K562 (cell line): ENCODE measurements around the gene SMIM10. TPM values are rescaled to one million over a fixed set of nuclear protein-coding genes. Genes with fewer than 3 reads are reported as not detected.

Experiments
- CBFB ChIP-seq: sonication (generic); formaldehyde crosslinking; IDR thresholded peaks from 2 replicates; pipeline ENCODE4 v1.4.0; 2020; ENCODE audit warnings: mild to moderate bottlenecking, missing genetic modification reagents
- ELF4 ChIP-seq: fragments of 450-650 bp; formaldehyde crosslinking; IDR thresholded peaks from 2 replicates; pipeline ENCODE4 v1.4.0; 2022; ENCODE audit warnings: missing genetic modification characterization
- HMGN3 ChIP-seq: IDR thresholded peaks from 2 replicates; pipeline ENCODE4 v1.6.1; 2011; ENCODE audit warnings: borderline replicate concordance, low read depth, mild to moderate bottlenecking, mixed read lengths, low read length; ENCODE audit not compliant: insufficient read length; ENCODE audit errors: extremely low read depth
- NEUROD1 ChIP-seq: fragments of 150-350 bp; IDR thresholded peaks from 2 replicates; pipeline ENCODE4 v1.6.1; 2014; ENCODE audit warnings: borderline replicate concordance, low read length, low read depth; ENCODE audit not compliant: partially characterized antibody
- POLR2AphosphoS5 ChIP-seq: IDR thresholded peaks from 2 replicates; pipeline ENCODE4 v1.6.1; 2011; ENCODE audit warnings: mild to moderate bottlenecking, low read depth, low read length, moderate library complexity; ENCODE audit not compliant: control insufficient read depth, insufficient read depth
- POLR2H ChIP-seq: IDR thresholded peaks from 2 replicates; pipeline ENCODE4 v1.6.1; 2016; ENCODE audit warnings: missing genetic modification characterization, low read depth, mild to moderate bottlenecking, control low read depth, missing compliant biosample characterization, moderate library complexity
- RCOR1 ChIP-seq, 2 experiments: IDR thresholded peaks; 2 replicates each; pipeline ENCODE4 v1.6.1; 2012; ENCODE audit warnings: low read depth in 2 of 2, low read length in 2 of 2, borderline replicate concordance in 1 of 2, improper control_type of control experiment in 1 of 2
- SMAD2 ChIP-seq: fragments of 150-350 bp; IDR thresholded peaks from 2 replicates; pipeline ENCODE4 v1.6.1; 2014; ENCODE audit warnings: low read depth, mild to moderate bottlenecking, low read length
- SRSF3 ChIP-seq: fragments of 200-400 bp; formaldehyde crosslinking; IDR thresholded peaks from 2 replicates; pipeline ENCODE4 v1.6.1; 2016; ENCODE audit warnings: mild to moderate bottlenecking, low read length, moderate library complexity; ENCODE audit not compliant: insufficient read depth
- TEAD4 ChIP-seq, 2 experiments: sonication (generic) in 1 of 2; formaldehyde crosslinking in 1 of 2; IDR thresholded peaks; 2 replicates each; pipeline versions ENCODE4 v1.6.1 to v1.8.0; 2012 to 2022; ENCODE audit warnings: borderline replicate concordance in 1 of 2, inconsistent platforms in 1 of 2, low read length in 1 of 2, mild to moderate bottlenecking in 1 of 2, missing genetic modification reagents in 1 of 2
- YY1 ChIP-seq, 3 experiments: IDR thresholded peaks; 2 replicates each; pipeline ENCODE4 v1.6.1; 2011; ENCODE audit warnings: low read length in 2 of 3, mild to moderate bottlenecking in 2 of 3, moderate library complexity in 2 of 3, borderline replicate concordance in 1 of 3, control low read depth in 1 of 3, low read depth in 1 of 3; ENCODE audit not compliant: insufficient read depth in 3 of 3, insufficient replicate concordance in 2 of 3, control insufficient read depth in 1 of 3, insufficient read length in 1 of 3; ENCODE audit errors: extremely low read depth in 1 of 3
- ZNF431 ChIP-seq: sonication (generic); formaldehyde crosslinking; IDR thresholded peaks from 2 replicates; pipeline ENCODE4 v1.8.0; 2022; ENCODE audit warnings: mild to moderate bottlenecking, missing genetic modification reagents
- ZNF79 ChIP-seq: fragments of 250-450 bp; sonication (Bioruptor Pico); IDR thresholded peaks from 2 replicates; pipeline ENCODE4 v1.4.0; 2020; ENCODE audit warnings: low read depth, mild to moderate bottlenecking, moderate library complexity
- polyA plus RNA-seq, 8 experiments: library from polyadenylated mRNA; depleted of rRNA in 4 of 8; stranded (reverse) in 5 of 8; unstranded in 3 of 8; fragments of >200 nt; fragmentation: Nextera tagmentation in 2 of 8; fragmentation: Illumina TruSeq in 1 of 8; extraction: Ambion mirVana in 2 of 8; extraction: Trizol in 1 of 8; gene quantifications; 2 replicates each; pipeline versions ENCODE4 v1.2.1 to v1.2.3, GENCODE V29; 2011 to 2014; ENCODE audit warnings: inconsistent platforms in 1 of 8, missing spikeins in 1 of 8
- total RNA-seq, 7 experiments: library from RNA; depleted of rRNA in 6 of 7; stranded (reverse); fragments of >200 nt in 6 of 7; fragmentation: Illumina TruSeq in 2 of 7; extraction: Trizol in 2 of 7; gene quantifications; 2 replicates each; pipeline versions ENCODE4 v1.2.1 to v1.2.3, GENCODE V29; 2011 to 2021; ENCODE audit warnings: low replicate concordance in 1 of 7
- TF ChIP-seq, protein P1 (sequence below), 2 experiments: IDR thresholded peaks; 2 replicates each; pipeline ENCODE4 v1.6.1; 2011; ENCODE audit warnings: borderline replicate concordance in 1 of 2, control low read depth in 1 of 2, low read depth in 1 of 2, low read length in 1 of 2, mild to moderate bottlenecking in 1 of 2, mixed read lengths in 1 of 2, moderate library complexity in 1 of 2; ENCODE audit not compliant: insufficient read depth in 1 of 2, insufficient read length in 1 of 2, poor library complexity in 1 of 2, severe bottlenecking in 1 of 2; ENCODE audit errors: extremely low read depth in 1 of 2
- TF ChIP-seq, protein P2 (sequence below): sonication (generic); formaldehyde crosslinking; IDR thresholded peaks from 2 replicates; pipeline ENCODE4 v1.8.0; 2022; ENCODE audit warnings: mild to moderate bottlenecking, missing genetic modification reagents, borderline replicate concordance

Gene SMIM10
- total and polyA plus RNA-seq, 9 of the 15 experiments (the other 6 are each of a cell fraction or from before 2014, with no cell fraction given): 2.1 to 25.3 (median 16.4) TPM

DNA sequence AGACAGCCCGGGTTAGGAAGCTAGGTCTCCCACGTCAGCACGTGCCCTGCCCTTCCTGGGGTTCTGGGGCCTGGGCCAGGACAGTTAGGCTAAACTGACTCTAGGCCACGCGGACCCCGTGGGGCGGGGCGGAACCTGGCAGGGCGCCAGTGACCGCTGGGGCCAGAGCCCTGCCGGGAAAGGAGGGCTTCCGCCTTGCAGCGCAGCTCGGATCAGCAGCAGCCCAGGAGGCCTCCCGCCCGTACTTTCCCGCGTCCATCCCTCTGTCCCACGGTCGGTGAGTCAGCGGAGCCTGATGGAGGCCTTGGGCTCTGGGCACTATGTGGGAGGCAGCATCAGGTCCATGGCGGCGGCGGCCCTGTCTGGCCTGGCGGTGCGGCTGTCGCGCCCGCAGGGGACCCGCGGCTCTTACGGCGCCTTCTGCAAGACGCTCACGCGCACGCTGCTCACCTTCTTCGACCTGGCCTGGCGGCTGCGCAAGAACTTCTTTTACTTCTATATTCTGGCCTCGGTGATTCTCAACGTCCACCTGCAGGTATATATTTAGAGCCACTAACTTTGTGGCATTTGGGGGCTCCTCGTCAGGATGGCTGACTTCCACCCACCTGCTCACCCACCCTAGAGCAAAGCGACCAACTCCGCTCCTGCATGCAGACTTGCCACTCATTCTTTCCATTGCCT is at the start of gene SMIM10 (continued):
- TF ChIP-seq POLR2AphosphoS5 (peak; percentile 40; the same call in 1 of the 2 replicates), HMGN3 (peak; percentile 68), NEUROD1 (no peak), ZNF431 (CRISPR knock-in tag) (peak; percentile 66; the same call in 1 of the 2 replicates), SRSF3 (no peak), POLR2H (tag) (peak; percentile 55), RCOR1 (IDR thresholded peaks at IDR 0.05; ENCODE audit: borderline replicate concordance in 1 of 2, low read depth in 2 of 2, low read length in 2 of 2) (peak in 1 of 2 experiments; percentile 61; a peak in 2 of 4 replicates), CBFB (CRISPR knock-in tag) (0 out of 2 replicates have a peak, but pooled peaks have one; percentile 65), TEAD4 (IDR thresholded peaks at IDR 0.05; ENCODE audit: low read length) (no peak), TEAD4 (CRISPR knock-in tag; IDR thresholded peaks at IDR 0.05; ENCODE audit: borderline replicate concordance) (no peak), ZNF79 (CRISPR knock-in tag) (no peak), SMAD2 (no peak), ELF4 (CRISPR knock-in tag) (no peak), YY1 (IDR thresholded peaks at IDR 0.05; ENCODE audit: borderline replicate concordance in 1 of 3, control insufficient read depth in 1 of 3, extremely low read depth in 1 of 3, insufficient read depth in 3 of 3, insufficient read length in 1 of 3, insufficient replicate concordance in 2 of 3, low read depth in 1 of 3, low read length in 2 of 3) (peak in 2 of 3 experiments; percentile 27 to 78)
- TF ChIP-seq, protein P1, sequence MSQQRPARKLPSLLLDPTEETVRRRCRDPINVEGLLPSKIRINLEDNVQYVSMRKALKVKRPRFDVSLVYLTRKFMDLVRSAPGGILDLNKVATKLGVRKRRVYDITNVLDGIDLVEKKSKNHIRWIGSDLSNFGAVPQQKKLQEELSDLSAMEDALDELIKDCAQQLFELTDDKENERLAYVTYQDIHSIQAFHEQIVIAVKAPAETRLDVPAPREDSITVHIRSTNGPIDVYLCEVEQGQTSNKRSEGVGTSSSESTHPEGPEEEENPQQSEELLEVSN (IDR thresholded peaks at IDR 0.05; ENCODE audit: borderline replicate concordance in 1 of 2, extremely low read depth in 1 of 2, insufficient read depth in 1 of 2, insufficient read length in 1 of 2, low read depth in 1 of 2, low read length in 1 of 2, poor library complexity in 1 of 2, severe bottlenecking in 1 of 2): peak; percentile 92 to 96
- TF ChIP-seq, protein P2, sequence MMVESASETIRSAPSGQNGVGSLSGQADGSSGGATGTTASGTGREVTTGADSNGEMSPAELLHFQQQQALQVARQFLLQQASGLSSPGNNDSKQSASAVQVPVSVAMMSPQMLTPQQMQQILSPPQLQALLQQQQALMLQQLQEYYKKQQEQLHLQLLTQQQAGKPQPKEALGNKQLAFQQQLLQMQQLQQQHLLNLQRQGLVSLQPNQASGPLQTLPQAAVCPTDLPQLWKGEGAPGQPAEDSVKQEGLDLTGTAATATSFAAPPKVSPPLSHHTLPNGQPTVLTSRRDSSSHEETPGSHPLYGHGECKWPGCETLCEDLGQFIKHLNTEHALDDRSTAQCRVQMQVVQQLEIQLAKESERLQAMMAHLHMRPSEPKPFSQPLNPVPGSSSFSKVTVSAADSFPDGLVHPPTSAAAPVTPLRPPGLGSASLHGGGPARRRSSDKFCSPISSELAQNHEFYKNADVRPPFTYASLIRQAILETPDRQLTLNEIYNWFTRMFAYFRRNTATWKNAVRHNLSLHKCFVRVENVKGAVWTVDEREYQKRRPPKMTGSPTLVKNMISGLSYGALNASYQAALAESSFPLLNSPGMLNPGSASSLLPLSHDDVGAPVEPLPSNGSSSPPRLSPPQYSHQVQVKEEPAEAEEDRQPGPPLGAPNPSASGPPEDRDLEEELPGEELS (CRISPR knock-in tag): peak; percentile 57; the same call in 1 of the 2 replicates
